Brain microvascular endothelial cell (primary cell): Measurements from ENCODE around the gene SLC27A1.

ENCODE experiments used
- DNase-seq: peaks from one replicate; pipeline ENCODE4 v3.0.0-alpha.2; 2020
- H3K27ac ChIP-seq: fragments of 250-450 bp; sonication (Bioruptor Pico); 2 replicates; pipeline ENCODE4 v1.5.1; 2020; ENCODE audit warnings: mild to moderate bottlenecking, moderate library complexity
- H3K27me3 ChIP-seq: fragments of 250-450 bp; sonication (Bioruptor Pico); replicated peaks from 2 replicates; pipeline ENCODE4 v1.5.1; 2020; ENCODE audit warnings: mild to moderate bottlenecking
- H3K36me3 ChIP-seq: fragments of 250-450 bp; sonication (Bioruptor Pico); replicated peaks from 2 replicates; pipeline ENCODE4 v1.5.1; 2020; ENCODE audit warnings: mild to moderate bottlenecking
- H3K4me3 ChIP-seq: 2 replicates; pipeline ENCODE4 v1.5.1; 2011; ENCODE audit warnings: low read depth, mild to moderate bottlenecking, control low read depth, low read length, moderate library complexity
- in situ Hi-C: cut with HindIII; loops from 2 replicates; pipeline ENCODE4 v1.10.0; 2017; ENCODE audit warnings: low sequenced_read_pairs, low pct_ligation_motif_present
- TF ChIP-seq, protein P1 (sequence below): IDR thresholded peaks from 2 replicates; pipeline ENCODE4 v1.5.1; 2011; ENCODE audit warnings: low read depth, mild to moderate bottlenecking, moderate library complexity, low read length, control low read depth, inconsistent platforms; ENCODE audit errors: missing control alignments

SLC27A1 gene

DNA sequence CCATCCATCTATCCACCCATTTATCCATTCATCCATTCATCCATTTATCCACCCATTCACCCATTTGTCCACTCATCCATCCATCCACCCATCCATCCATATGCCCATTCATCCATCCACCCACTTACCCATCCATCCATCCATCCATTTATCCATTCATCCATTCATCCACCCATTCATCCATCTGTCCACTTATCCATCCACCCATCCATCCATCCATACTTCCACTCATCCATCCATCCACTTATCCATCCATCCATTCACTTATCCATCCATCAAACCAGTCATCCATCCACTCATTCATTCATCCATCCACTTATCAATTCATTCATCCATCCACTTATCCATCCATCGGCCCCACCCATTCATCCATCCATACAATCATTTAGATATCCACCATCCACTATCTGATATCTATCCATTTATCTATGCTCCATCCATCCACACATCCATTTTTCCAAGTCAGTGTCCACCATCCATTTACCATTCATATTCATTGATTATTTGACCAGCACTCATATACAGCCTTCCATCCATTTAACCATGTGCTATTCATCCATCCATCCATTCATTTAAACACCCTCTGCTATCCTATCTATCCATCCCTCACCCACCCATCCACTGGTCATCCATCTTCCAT is 24.7 kb upstream of the SLC27A1 start:
- H3K27me3 ChIP-seq: peaks cover 13% of the 10 kb centered on the region
- H3K27ac ChIP-seq: no peak overlapping the region
- TF ChIP-seq, protein P1, sequence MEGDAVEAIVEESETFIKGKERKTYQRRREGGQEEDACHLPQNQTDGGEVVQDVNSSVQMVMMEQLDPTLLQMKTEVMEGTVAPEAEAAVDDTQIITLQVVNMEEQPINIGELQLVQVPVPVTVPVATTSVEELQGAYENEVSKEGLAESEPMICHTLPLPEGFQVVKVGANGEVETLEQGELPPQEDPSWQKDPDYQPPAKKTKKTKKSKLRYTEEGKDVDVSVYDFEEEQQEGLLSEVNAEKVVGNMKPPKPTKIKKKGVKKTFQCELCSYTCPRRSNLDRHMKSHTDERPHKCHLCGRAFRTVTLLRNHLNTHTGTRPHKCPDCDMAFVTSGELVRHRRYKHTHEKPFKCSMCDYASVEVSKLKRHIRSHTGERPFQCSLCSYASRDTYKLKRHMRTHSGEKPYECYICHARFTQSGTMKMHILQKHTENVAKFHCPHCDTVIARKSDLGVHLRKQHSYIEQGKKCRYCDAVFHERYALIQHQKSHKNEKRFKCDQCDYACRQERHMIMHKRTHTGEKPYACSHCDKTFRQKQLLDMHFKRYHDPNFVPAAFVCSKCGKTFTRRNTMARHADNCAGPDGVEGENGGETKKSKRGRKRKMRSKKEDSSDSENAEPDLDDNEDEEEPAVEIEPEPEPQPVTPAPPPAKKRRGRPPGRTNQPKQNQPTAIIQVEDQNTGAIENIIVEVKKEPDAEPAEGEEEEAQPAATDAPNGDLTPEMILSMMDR: no peak
- in situ Hi-C loops: no loop called here
- DNase-seq: no peak
- no peak overlapping the region for H3K4me3 ChIP-seq
- H3K36me3 ChIP-seq: no peaks in the 10 kb centered on the region

DNA sequence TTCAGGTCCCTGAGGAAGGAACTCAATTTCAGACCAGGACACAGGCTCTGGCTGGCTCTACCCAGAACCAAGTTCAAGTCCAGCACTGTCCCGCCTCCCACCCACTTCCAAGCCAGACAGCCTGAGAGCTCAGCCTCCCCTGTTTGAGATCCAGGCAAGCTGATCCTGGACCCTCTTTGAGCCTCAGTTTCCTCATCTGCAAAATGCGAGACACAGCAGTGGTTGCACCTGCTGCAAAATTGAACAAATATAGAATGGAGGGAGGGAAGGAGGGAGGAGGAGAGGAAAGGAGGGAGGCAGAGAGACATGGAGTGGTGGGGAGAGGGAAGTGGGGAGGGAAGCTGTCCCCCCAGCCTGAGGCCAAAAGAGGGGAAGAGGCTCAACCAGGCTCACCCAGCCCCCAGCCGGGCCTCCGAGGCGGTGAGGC is 22.6 kb upstream of the SLC27A1 start:
- TF ChIP-seq, protein P1: no peak
- H3K4me3 ChIP-seq: no peak overlapping the region
- no peaks in the 10 kb centered on the region for H3K36me3 ChIP-seq
- H3K27ac ChIP-seq: no peak overlapping the region
- in situ Hi-C loops: no loop called here
- DNase-seq: no peak
- H3K27me3 ChIP-seq: peaks cover 13% of the 10 kb centered on the region

DNA sequence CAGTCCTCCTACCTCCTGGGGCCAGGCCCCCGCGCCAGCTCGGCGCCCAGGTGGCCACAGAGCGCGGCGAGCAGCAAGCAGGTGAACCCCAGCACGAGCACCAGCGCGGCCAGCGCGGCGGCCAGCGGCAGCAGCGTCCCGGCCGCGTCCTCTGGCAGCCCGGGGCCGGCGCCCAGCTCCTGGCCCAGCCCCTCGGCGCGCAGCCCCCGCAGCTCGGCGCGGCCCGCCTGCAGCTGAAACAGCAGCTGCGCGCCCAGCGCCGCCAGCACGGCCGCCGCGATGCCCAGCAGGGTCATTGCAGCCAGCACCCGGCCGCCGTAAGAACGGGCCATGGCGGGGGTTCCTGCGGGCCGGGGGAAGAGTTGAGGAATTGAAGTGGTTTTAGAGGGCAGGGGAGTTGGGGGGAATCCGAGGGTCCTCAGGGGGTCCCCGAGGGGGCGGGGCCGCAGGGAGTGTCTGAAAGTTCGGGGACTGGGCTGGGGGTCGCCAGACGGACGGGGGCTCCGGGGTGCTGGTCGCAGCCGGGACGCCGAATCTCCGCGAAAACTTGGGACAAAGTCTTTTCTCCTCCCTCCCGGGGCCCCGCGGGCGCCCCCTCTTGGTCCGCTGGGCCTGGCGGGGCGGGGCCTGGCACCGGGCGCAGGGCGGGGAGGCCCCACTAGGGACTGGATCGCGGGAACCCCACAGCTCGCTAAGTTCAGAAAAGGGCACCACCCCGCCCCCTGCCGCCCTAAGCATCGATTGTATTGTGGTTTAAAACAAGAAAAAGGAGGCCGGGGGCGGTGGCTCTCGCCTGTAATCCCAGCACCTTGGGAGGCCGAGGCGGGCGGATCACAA is 22.0 kb upstream of the SLC27A1 start, which contains the start of gene TMEM221:
TMEM221 (minus strand) TSS at position 538 of the 837 bp plus-strand sequence; CDS start at position 332, 206 bp downstream.
- Histone ChIP-seq H3K36me3 (no peaks in the 10 kb centered on the region), H3K27ac (no peak within 1 kb of the TSS), H3K27me3 (peaks cover 13% of the 10 kb centered on the region), H3K4me3 (peak within 1 kb of the TSS; percentile 37)
- in situ Hi-C loops: no loop called here
- TF ChIP-seq, protein P1: peak; percentile 56
- DNase-seq: no peak

DNA sequence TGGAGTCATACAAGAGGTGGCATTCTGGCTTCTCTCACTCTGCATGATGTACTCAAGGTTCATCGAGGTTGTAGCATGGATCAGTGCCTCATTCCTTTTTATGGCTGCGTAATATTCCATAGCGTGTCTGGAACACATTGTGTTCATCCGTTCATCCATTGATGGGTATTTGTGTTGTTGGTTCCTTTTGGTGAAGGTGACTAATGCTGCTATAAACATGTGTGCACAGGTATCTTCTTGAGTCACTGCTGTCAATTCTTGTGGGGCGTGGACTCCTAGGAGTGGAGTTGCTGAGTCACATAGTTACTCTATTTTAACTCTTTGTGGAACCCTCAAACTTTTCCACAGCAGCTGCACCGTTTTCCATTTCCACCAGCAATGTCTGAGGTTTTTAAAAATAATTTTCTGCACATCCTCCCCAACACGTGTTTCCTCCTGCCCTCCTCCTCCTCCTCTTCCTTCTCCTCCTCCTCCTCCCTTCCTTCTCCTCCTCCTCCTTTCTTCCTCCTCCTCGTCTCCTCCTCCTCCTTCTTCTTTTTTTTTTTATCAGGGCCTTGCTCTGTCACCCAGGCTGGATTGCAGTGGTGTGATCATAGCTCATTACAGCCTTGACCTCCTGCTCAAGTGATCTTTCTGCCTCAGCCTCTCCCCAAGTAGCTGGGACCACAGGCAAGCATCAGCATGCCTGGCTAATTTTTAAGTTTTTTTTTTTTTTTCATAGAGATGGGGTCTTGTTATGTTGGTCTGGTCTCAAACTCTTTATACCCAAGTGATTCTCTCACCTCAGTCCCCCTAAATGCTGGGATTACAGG is 19.9 kb upstream of the SLC27A1 start:
- H3K27me3 ChIP-seq: peaks cover 27% of the 10 kb centered on the region
- no peak for DNase-seq
- H3K4me3 ChIP-seq: no peak overlapping the region
- TF ChIP-seq, protein P1: no peak
- in situ Hi-C loops: no loop called here
- no peaks in the 10 kb centered on the region for H3K36me3 ChIP-seq
- H3K27ac ChIP-seq: no peak overlapping the region

DNA sequence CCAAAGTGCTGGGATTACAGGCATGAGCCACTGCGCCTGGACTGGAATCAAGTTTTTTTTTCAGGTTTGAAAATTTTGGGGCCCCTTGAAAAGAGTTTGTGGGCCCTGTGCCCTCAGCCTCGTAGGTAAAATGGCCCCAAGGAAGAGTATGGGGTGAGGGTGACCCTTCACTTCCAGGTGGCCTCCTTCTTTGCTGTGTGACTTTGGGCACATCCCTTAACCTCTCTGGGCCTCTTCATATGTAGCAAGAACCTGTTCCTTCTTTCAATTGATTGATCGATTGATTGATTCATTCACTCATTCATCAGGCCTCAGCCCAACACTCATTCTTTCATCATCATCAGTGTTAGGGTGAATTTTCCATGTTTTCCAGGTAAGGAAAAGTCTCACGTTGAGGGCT is 18.5 kb upstream of the SLC27A1 start:
- H3K27ac ChIP-seq: no peak overlapping the region
- H3K27me3 ChIP-seq: peaks cover 35% of the 10 kb centered on the region

More for the DNA sequence above, 18.5 kb upstream of the SLC27A1 start:
- H3K36me3 ChIP-seq: no peaks in the 10 kb centered on the region
- DNase-seq: no peak
- TF ChIP-seq, protein P1: no peak
- in situ Hi-C loops: no loop called here
- H3K4me3 ChIP-seq: no peak overlapping the region
